Neural progenitor cell (in vitro differentiated cells): ENCODE data around the gene CCL3. TPM values are rescaled to one million over a fixed set of nuclear protein-coding genes. Genes with fewer than 3 reads are reported as not detected.

Experiments used
- DNase-seq: peaks from one replicate; pipeline ENCODE4 v3.0.0-alpha.2; 2016; ENCODE audit warnings: low spot score
- H2AFZ ChIP-seq: fragments of 200-600 bp; sonication (generic); replicated peaks from 2 replicates; pipeline ENCODE4 v1.6.1; 2016; ENCODE audit warnings: antibody characterized with exemption
- H3F3A ChIP-seq: fragments of 200-600 bp; sonication (generic); 2 replicates; pipeline ENCODE4 v1.6.1; 2016; ENCODE audit warnings: antibody characterized with exemption, low read depth
- H3K27ac ChIP-seq: fragments of 200-600 bp; sonication (generic); 2 replicates; pipeline ENCODE4 v1.5.1; 2016; ENCODE audit warnings: mild to moderate bottlenecking
- H3K27me3 ChIP-seq: fragments of 200-600 bp; sonication (generic); 2 replicates; pipeline ENCODE4 v1.6.1; 2016; ENCODE audit warnings: mild to moderate bottlenecking, moderate library complexity
- H3K36me3 ChIP-seq: fragments of 200-600 bp; sonication (generic); 2 replicates; pipeline ENCODE4 v1.5.1; 2016
- H3K4me1 ChIP-seq: fragments of 200-600 bp; sonication (generic); 2 replicates; pipeline ENCODE4 v1.6.1; 2016; ENCODE audit warnings: mixed run types
- H3K4me2 ChIP-seq: fragments of 200-600 bp; sonication (generic); 2 replicates; pipeline ENCODE4 v1.6.1; 2016
- H3K4me3 ChIP-seq: fragments of 200-600 bp; sonication (generic); 2 replicates; pipeline ENCODE4 v1.5.1; 2016
- H3K79me2 ChIP-seq: fragments of 200-600 bp; sonication (generic); 2 replicates; pipeline ENCODE4 v1.6.1; 2016; ENCODE audit warnings: low read depth
- H3K9ac ChIP-seq: fragments of 200-600 bp; sonication (generic); 2 replicates; pipeline ENCODE4 v1.6.1; 2016
- H3K9me3 ChIP-seq: fragments of 200-600 bp; sonication (generic); 2 replicates; pipeline ENCODE4 v1.5.1; 2016; ENCODE audit warnings: low read depth
- H4K20me1 ChIP-seq: fragments of 200-600 bp; sonication (generic); 2 replicates; pipeline ENCODE4 v1.6.1; 2016; ENCODE audit warnings: low read depth
- H3K27ac Mint-ChIP-seq: 3 replicates; pipeline ENCODE4 v1.8.0; 2021; ENCODE audit warnings: mixed read lengths
- H3K27me3 Mint-ChIP-seq: 2 replicates; pipeline ENCODE4 v1.8.0; 2022; ENCODE audit warnings: low read depth, mild to moderate bottlenecking, inconsistent platforms, moderate library complexity, mixed read lengths; ENCODE audit not compliant: insufficient read depth
- H3K36me3 Mint-ChIP-seq: 3 replicates; pipeline ENCODE4 v1.8.0; 2021; ENCODE audit warnings: mixed read lengths
- H3K4me1 Mint-ChIP-seq: 3 replicates; pipeline ENCODE4 v1.8.0; 2021; ENCODE audit warnings: mixed read lengths
- H3K4me3 Mint-ChIP-seq: 3 replicates; pipeline ENCODE4 v1.8.0; 2021; ENCODE audit warnings: mild to moderate bottlenecking, moderate library complexity, mixed read lengths
- H3K9me3 Mint-ChIP-seq: 3 replicates; pipeline ENCODE4 v1.8.0; 2020; ENCODE audit warnings: mixed read lengths
- CTCF ChIP-seq: fragments of 200-600 bp; sonication (generic); IDR thresholded peaks from 2 replicates; pipeline ENCODE4 v1.5.1; 2017; ENCODE audit warnings: antibody characterized with exemption, mild to moderate bottlenecking
- EZH2 ChIP-seq: fragments of 200-600 bp; sonication (generic); IDR thresholded peaks from 2 replicates; pipeline ENCODE4 v1.6.1; 2017; ENCODE audit warnings: antibody characterized with exemption, mild to moderate bottlenecking, moderate library complexity
- EZH2phosphoT487 ChIP-seq: fragments of 200-600 bp; sonication (generic); IDR thresholded peaks from 2 replicates; pipeline ENCODE4 v1.6.1; 2017; ENCODE audit warnings: antibody characterized with exemption
- total RNA-seq: library from RNA; depleted of rRNA; stranded (reverse); fragments of >200 nt; gene quantifications from 2 replicates; pipeline ENCODE4 v1.2.3, GENCODE V29; 2015; ENCODE audit warnings: low replicate concordance

The CCL3 gene
- total RNA-seq, 1 donor from 2014 or later, result not detected

- H3K4me2 ChIP-seq, result no peak within 1 kb of the TSS
- peaks cover 7% of the 10 kb centered on the region for H3K9me3 Mint-ChIP-seq
- H3K27me3 Mint-ChIP-seq, result peaks cover 2% of the 10 kb centered on the region
Measured at GRCh38 chr17:36063786-36064541, 26.0 kb downstream of the CCL3 start, which contains the start of gene CCL18. Gene CCL18 (plus strand): TSS chr17:36064272. CDS start chr17:36064343, 71 bp downstream.

GRCh38 chr17:36060816-36061215 is 29.1 kb downstream of the CCL3 start:
- Histone ChIP-seq H4K20me1 (no peaks in the 10 kb centered on the region), H2AFZ (no peak overlapping the region), H3K9ac (no peak overlapping the region), H3K36me3 (no peaks in the 10 kb centered on the region), H3F3A (no peaks in the 10 kb centered on the region), H3K4me2 (no peak overlapping the region), H3K27me3 (no peaks in the 10 kb centered on the region), H3K27ac (no peak overlapping the region), H3K79me2 (no peaks in the 10 kb centered on the region), H3K4me1 (no peaks in the 10 kb centered on the region), H3K4me3 (no peak overlapping the region), H3K9me3 (no peaks in the 10 kb centered on the region)
- H3K9me3 Mint-ChIP-seq, result no peaks in the 10 kb centered on the region
- no peak for TF ChIP-seq EZH2phosphoT487
- no peak for TF ChIP-seq CTCF
- no peak for TF ChIP-seq EZH2
- H3K36me3 Mint-ChIP-seq, result no peaks in the 10 kb centered on the region
- no peaks in the 10 kb centered on the region for H3K4me1 Mint-ChIP-seq
- H3K4me3 Mint-ChIP-seq, result no peak overlapping the region
- DNase-seq, result no peak
- peaks cover 2% of the 10 kb centered on the region for H3K27me3 Mint-ChIP-seq
- no peak overlapping the region for H3K27ac Mint-ChIP-seq

More at GRCh38 chr17:36063786-36064541, 26.0 kb downstream of the CCL3 start, which contains the start of gene CCL18:
- no peaks in the 10 kb centered on the region for H3K9me3 ChIP-seq
- DNase-seq, result no peak
- TF ChIP-seq CTCF (no peak), EZH2phosphoT487 (no peak), EZH2 (no peak)
- Mint-ChIP-seq H3K4me1 (no peaks in the 10 kb centered on the region), H3K36me3 (no peaks in the 10 kb centered on the region), H3K27ac (no peak within 1 kb of the TSS), H3K4me3 (no peak within 1 kb of the TSS)
- H3K79me2 ChIP-seq, result no peaks in the 10 kb centered on the region
- H3F3A ChIP-seq, result no peaks in the 10 kb centered on the region
- no peaks in the 10 kb centered on the region for H3K27me3 ChIP-seq
- H3K9ac ChIP-seq, result no peak within 1 kb of the TSS
- H3K36me3 ChIP-seq, result no peaks in the 10 kb centered on the region
- H4K20me1 ChIP-seq, result no peaks in the 10 kb centered on the region
- no peak within 1 kb of the TSS for H2AFZ ChIP-seq
- H3K4me3 ChIP-seq, result no peak within 1 kb of the TSS
- no peaks in the 10 kb centered on the region for H3K4me1 ChIP-seq
- no peak within 1 kb of the TSS for H3K27ac ChIP-seq

- Histone ChIP-seq H3F3A (no peaks in the 10 kb centered on the region), H2AFZ (no peak overlapping the region), H3K27ac (no peak overlapping the region), H3K4me1 (no peaks in the 10 kb centered on the region), H3K4me3 (no peak overlapping the region), H3K9me3 (no peaks in the 10 kb centered on the region), H4K20me1 (no peaks in the 10 kb centered on the region), H3K9ac (no peak overlapping the region), H3K36me3 (no peaks in the 10 kb centered on the region), H3K4me2 (no peak overlapping the region), H3K79me2 (no peaks in the 10 kb centered on the region), H3K27me3 (no peaks in the 10 kb centered on the region)
- TF ChIP-seq EZH2phosphoT487, result no peak
- no peak for TF ChIP-seq EZH2
- no peak for TF ChIP-seq CTCF
- Mint-ChIP-seq H3K9me3 (no peaks in the 10 kb centered on the region), H3K27me3 (no peaks in the 10 kb centered on the region), H3K27ac (no peak overlapping the region), H3K4me3 (no peak overlapping the region), H3K36me3 (no peaks in the 10 kb centered on the region), H3K4me1 (no peaks in the 10 kb centered on the region)
- DNase-seq, result no peak
Measured at GRCh38 chr17:36059406-36059805, 30.5 kb downstream of the CCL3 start.
